Hematopoietic multipotent progenitor cell treated with erythropoietin and hydrocortisone succinate and interleukin-3 and kit ligand, for 17 days (in vitro differentiated cells): ENCODE data around the gene SCN5A.

Experiments
- DNase-seq: peaks from one replicate; pipeline ENCODE4 v3.0.0-alpha.2; 2015; ENCODE audit warnings: low spot score

Gene SCN5A

GRCh38 chr3:38558864-38559263 is 90.6 kb downstream of the SCN5A start:
- no peak for DNase-seq

DNA sequence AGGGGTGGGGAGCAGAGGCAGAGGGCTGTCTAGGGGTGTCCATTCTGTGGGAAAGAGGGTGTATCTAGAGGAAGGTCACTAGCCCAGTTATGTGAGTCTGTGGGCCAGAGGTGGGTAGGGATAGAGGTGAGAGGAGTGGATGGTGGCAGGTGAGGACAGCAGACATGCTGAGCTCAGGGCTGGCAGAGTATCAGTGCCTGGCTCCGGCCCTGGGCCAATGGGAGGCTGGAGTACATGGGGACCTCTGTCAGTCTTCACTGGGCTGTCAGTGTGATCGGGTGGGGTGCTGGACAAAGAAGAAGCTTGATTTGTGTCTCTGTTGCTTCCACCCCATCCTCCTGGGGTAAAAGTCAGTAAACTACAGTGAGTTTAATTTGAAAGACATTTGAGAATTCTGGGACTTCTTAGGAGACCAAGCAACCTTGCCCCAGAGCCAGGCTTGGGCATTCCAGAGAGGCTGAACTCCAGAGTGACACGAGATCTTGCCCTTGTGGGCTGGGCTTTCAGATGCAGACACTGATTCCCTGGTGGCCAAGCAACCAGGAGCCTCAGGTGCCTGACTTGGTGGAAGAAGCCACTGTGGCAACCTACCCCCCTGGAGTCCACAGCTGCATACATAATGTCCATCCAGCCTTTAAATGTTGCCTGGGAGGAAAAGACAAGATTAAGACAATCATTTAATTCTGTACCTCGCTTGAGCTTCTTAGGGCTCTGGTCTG is 92.7 kb downstream of the SCN5A start:
- DNase-seq, result no peak

- DNase-seq, result no peak
These were observed 93.6 kb downstream of the SCN5A start for GRCh38 chr3:38555926-38556325.

GRCh38 chr3:38555149-38555840 is 94.2 kb downstream of the SCN5A start:
- DNase-seq, result no peak

DNA sequence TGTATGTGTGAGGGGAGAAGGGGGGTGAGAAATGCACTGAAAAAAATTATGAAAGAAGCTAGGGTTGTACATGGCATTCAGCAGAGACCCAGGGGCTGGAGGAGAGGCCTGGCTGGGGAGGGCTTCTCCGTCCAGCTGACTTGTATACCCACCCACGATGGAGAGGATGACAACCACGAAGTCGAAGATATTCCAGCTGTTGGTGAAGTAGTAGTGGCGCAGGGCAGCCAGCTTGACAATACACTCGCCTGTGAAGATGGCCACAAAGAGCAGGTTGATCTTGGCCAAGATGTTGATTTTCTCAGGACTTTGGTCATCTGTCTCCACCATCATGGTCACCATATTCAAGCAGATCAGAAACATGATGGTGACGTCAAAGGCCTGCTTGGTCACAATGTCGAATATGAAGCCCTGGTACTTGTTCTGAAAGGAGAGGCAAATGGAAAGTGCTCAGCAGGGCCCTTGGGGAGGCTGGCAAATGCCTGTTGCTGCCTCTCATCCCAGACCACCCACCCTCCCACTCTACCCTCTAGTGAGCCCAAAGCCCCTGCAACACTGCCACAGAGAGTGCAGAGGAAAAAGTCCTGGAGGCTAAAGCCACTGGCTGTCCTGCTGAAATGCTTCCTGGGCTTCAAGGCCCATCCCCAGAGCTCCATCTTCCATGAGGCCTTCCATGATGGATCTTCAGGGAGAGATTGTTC is 95.2 kb downstream of the SCN5A start:
- DNase-seq, result no peak

DNA sequence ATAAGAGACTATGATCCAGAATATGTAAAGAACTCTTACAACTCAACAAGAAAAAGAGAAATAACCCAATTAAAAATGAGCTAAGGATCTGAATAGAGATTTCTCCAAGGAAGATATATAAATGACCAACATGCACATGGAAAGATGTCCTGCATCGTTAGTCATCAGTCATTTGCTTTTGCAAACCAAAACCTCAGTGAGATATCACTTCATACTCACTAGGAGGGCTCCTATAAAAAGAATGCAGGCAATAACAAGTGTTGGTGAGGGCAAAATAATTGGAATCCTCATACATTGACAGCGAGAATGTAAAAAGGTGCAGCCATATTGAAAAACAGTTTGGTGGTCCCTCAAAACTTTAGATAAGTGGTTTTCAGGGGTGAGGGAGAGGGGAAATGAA is 96.4 kb downstream of the SCN5A start:
- no peak for DNase-seq

- no peak for DNase-seq
These were observed 97.1 kb downstream of the SCN5A start for GRCh38 chr3:38552364-38552763.

DNA sequence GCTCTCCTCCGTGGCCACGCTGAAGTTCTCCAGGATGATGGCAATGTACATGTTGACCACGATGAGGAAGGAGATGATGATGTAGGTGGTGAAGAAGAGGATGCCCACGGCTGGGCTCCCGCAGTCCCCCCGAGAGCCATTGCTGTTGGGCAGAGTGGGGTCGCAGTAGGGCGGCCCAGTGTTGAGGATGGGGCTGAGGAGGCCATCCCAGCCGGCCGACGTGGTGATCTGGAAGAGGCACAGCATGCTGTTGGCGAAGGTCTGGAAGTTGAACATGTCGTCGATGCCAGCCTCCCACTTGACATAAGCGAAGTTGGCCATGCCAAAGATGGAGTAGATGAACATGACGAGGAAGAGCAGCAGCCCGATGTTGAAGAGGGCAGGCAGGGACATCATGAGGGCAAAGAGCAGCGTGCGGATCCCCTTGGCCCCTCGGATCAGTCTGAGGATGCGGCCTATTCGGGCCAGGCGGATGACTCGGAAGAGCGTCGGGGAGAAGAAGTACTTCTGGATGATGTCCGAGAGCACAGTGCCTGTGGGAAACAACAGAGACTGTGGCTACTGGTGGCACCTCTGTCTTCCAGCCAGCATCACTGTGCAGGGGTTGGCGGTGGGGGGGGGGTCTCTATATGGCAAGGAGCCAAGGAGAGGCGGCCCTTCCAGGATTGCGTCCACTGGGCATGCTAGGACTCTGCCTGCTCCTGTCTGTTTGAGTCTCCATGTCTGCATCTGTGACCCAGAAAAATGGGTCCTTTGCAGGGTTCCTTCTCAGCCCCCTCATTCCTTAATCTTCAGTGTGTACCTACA is 98.3 kb downstream of the SCN5A start:
- no peak for DNase-seq

DNA sequence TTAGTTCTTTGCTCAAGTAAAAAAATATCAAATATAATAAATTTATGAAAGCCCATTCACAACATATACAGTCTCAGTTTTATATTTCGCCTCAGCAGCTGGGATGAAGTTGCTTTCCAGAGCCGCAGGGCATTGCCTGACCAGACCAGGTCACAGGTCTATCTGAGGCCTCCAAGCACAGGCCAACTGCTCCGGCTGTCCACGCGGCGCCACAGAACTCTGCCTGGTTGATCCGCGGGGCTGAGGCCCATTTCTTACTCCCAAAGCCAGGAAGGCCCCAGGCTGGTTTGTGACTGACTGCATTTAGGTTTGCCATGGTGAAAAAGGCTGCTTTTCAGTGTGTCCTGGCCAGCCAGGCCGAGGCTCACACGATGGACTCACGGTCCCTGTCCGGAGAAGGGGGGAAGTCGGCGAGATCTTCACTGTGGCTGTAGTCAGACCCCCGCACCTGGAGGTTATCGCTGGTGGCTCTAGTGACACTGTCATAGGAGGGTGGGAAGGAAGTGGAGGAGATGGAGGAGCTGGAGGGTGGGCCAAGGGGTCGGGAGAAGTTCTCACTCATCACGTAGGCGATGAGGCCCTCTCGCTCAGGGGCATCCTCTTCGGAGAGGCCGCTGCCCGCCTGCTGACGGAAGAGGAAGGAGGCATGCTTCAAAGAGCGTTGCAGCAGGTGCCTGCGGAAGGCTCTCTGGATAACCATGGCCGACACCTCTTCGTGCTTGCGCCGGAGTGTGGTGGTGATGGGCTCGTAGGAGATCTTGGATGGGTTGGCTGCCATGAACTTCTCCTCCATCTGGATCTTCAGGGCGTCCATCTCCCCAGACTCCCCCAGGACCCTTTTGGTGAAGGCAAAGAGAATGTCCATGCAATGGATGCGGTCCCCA is 99.3 kb downstream of the SCN5A start:
- no peak for DNase-seq

GRCh38 chr3:38549486-38549885 is 100.0 kb downstream of the SCN5A start:
- DNase-seq, result no peak

DNA sequence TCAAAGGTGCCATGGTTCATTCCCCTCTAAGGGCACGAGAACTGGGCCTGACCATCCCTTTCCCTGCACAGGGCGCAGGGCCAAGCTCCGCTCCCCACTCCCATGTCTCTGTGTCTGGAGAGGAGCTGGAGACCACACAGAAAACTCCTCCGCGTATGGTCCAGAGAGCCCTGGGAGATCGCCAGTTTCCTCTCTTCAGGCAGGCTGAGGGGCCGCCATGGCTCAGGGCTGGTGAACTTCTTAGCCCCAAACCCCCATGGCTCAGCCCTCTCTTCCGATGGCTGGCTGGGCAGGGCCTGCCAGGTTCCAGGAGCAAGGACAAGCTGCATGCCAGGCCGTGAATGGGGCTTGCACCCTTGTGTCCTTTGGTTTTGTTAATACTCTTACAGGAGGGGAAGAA is 100.4 kb downstream of the SCN5A start:
- DNase-seq, result no peak

DNA sequence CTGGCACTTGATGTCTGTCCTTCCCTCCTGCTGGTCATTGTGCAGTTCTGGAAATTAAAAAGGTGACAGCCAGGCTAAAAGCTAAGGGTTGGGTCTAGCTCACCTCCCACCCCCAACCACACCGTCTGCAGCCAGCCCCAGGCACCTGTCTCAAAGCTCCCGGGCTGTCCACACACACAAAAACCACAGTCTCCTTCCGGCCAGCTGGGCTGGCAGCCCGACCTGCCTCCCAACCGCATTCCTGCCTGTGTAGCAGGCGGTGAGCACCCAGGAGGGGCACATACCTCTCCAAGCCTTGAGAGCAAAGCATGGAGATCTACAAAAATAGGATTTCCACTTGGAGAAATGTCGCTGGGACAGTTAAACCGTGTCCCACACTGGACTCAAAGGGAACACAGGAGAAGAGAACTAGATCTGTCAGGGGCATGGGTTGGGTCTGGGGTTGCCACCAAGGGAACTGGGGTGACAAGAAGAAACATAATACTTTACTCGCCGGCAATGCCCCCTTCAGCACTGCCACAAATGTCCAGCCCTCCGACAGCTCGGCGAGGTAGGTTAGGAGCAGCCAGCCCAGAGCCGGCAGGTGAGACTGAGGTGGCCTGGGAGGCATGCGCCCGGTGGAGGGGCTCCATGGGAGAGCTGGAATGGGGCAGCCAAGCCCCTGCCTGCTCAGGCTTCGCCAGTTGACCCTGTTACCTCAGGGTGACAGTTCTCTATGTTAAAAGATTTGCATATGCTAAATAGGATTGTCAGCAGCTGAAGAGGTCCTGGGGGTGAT is 101.1 kb downstream of the SCN5A start:
- no peak for DNase-seq

GRCh38 chr3:38545983-38546382 is 103.5 kb downstream of the SCN5A start:
- no peak for DNase-seq

DNA sequence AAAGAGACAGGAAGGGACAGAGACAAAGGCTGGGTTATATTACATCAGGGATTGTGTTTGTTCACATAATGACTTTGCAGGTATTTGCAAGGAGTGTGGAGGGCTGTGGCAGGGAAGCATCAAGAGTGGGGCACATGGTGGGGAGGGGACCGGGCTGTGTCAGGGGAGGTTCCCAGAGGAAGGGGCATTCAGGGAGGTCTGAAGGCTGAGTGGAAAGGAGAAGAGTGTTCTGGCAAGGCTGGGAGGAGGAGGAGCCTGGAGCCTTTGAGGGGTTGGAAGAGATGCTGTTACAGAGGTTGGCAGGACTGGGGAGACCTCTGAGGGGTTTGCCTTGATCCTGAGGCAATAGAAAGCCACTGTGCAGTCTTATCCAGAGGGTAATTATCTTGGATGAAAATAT is 103.9 kb downstream of the SCN5A start:
- no peak for DNase-seq

- DNase-seq, result no peak
These were observed 104.6 kb downstream of the SCN5A start for GRCh38 chr3:38544926-38545325.

- no peak for DNase-seq
These were observed 105.9 kb downstream of the SCN5A start for GRCh38 chr3:38543586-38543985.

- no peak for DNase-seq
These were observed 106.8 kb downstream of the SCN5A start for GRCh38 chr3:38542401-38543298.

- DNase-seq, result no peak
These were observed 107.7 kb downstream of the SCN5A start for GRCh38 chr3:38541806-38542205.

- DNase-seq, result no peak
These were observed 110.6 kb downstream of the SCN5A start for GRCh38 chr3:38538773-38539353.
